ENCODE results near the gene CDH13.

DNA sequence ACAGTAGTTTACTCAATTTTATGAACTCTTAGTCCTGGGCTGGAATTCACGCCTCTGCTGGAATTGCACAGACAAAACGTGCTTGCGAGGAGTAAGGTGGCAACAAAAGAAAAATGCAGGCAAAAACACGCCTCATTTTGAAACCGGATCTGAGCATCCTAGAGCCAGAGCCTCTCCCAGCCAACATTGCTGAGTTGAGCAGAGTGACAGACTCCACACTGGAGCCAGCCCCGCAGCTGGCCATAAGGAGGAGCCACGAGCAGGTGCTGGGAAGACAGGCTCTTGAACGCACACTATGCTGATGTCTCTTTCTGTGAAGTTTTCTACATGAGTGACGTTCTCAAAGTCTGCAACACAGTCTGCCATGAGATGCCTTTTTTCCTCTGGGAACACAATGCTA, 1166.4 kb downstream of the CDH13 start:
- TF ChIP-seq, protein P1, sequence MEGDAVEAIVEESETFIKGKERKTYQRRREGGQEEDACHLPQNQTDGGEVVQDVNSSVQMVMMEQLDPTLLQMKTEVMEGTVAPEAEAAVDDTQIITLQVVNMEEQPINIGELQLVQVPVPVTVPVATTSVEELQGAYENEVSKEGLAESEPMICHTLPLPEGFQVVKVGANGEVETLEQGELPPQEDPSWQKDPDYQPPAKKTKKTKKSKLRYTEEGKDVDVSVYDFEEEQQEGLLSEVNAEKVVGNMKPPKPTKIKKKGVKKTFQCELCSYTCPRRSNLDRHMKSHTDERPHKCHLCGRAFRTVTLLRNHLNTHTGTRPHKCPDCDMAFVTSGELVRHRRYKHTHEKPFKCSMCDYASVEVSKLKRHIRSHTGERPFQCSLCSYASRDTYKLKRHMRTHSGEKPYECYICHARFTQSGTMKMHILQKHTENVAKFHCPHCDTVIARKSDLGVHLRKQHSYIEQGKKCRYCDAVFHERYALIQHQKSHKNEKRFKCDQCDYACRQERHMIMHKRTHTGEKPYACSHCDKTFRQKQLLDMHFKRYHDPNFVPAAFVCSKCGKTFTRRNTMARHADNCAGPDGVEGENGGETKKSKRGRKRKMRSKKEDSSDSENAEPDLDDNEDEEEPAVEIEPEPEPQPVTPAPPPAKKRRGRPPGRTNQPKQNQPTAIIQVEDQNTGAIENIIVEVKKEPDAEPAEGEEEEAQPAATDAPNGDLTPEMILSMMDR (IDR thresholded peaks at IDR 0.05) = no peak
- TF ChIP-seq POLR2A (IDR thresholded peaks at IDR 0.05) = no peak

All from thyroid gland (tissue), 4 donors.